ENCODE results near the gene FNIP2. TPM values are rescaled to one million over a fixed set of nuclear protein-coding genes. Genes with fewer than 3 reads are reported as not detected.

The FNIP2 gene
- 10 to 100 TPM; 11.7 to 13.3 TPM for total RNA-seq
- polyA plus RNA-seq: 5.1 TPM

- H3K27me3 Mint-ChIP-seq: no peaks in the 10 kb centered on the region
- peaks cover 0 to 6% (median 0%) of the 10 kb centered on the region in 3 donors for H3K36me3 Mint-ChIP-seq
- H3K4me1 Mint-ChIP-seq: peaks cover 26 to 49% (median 37%) of the 10 kb centered on the region in 3 donors
- peak within 1 kb of the TSS; percentile 96 to 98 (median 97) for H3K4me3 Mint-ChIP-seq
- H3K27ac Mint-ChIP-seq: peak within 1 kb of the TSS; percentile 81 to 98 (median 96)
- no peaks in the 10 kb centered on the region for H3K9me3 Mint-ChIP-seq
- no peaks in the 10 kb centered on the region for H3K9me3 ChIP-seq (ENCODE audit: low read length)
- peaks cover 14% of the 10 kb centered on the region for H3K4me1 ChIP-seq (ENCODE audit: insufficient read depth, low read length)
- H3K27me3 ChIP-seq (ENCODE audit: insufficient read depth, low read length, poor library complexity, severe bottlenecking): no peaks in the 10 kb centered on the region
- H3K36me3 ChIP-seq (ENCODE audit: insufficient read depth, low read length): no peaks in the 10 kb centered on the region
- DNase-seq: peak; percentile 64 to 82 (median 75)
- POLR2A ChIA-PET: no interaction called here
- peak within 1 kb of the TSS; percentile 59 for H3K27ac ChIP-seq (ENCODE audit: low read depth, low read length)
- CTCF ChIA-PET: interaction anchor here (1.7 kb wide), 1 partner anchor 45 kb away, joined by 4 read pairs; the partner anchor contains the start of gene PPID
- H3K4me3 ChIP-seq (ENCODE audit: low read length): peak within 1 kb of the TSS; percentile 67
Observed at GRCh38 chr4:158768555-158769174, at the start of gene FNIP2. TSS of gene FNIP2 (plus strand) at chr4:158769026. CDS start at chr4:158769213, 187 bp downstream.

- H3K9me3 Mint-ChIP-seq: no peaks in the 10 kb centered on the region
- CTCF ChIA-PET: no interaction called here
Observed at GRCh38 chr4:158721680-158722079, 47.1 kb upstream of the FNIP2 start.

GRCh38 chr4:158722291-158722916, 46.4 kb upstream of the FNIP2 start:
- ChIA-PET POLR2A (no interaction called here), CTCF (no interaction called here)
- H3K27ac ChIP-seq (ENCODE audit: low read depth, low read length): peak overlapping the region; percentile 91
- Mint-ChIP-seq H3K27me3 (peaks cover 3 to 13% of the 10 kb centered on the region in 2 donors), H3K36me3 (peaks cover 0 to 56% (median 15%) of the 10 kb centered on the region in 3 donors), H3K27ac (peak overlapping the region; percentile 95 to 100 (median 98)), H3K4me3 (peak overlapping the region; percentile 94 to 100 (median 97)), H3K9me3 (no peaks in the 10 kb centered on the region), H3K4me1 (peaks cover 38 to 47% (median 47%) of the 10 kb centered on the region in 3 donors)
- peak in 1 of 5 donors; percentile 15 for DNase-seq
- H3K36me3 ChIP-seq (ENCODE audit: insufficient read depth, low read length): peaks cover 5% of the 10 kb centered on the region
- H3K4me3 ChIP-seq (ENCODE audit: low read length): peak overlapping the region; percentile 95
- H3K4me1 ChIP-seq (ENCODE audit: insufficient read depth, low read length): peaks cover 16% of the 10 kb centered on the region
- no peaks in the 10 kb centered on the region for H3K27me3 ChIP-seq (ENCODE audit: insufficient read depth, low read length, poor library complexity, severe bottlenecking)
- H3K9me3 ChIP-seq (ENCODE audit: low read length): no peaks in the 10 kb centered on the region

More at GRCh38 chr4:158721680-158722079, 47.1 kb upstream of the FNIP2 start:
- POLR2A ChIA-PET: no interaction called here
- peaks cover 38 to 47% (median 47%) of the 10 kb centered on the region in 3 donors for H3K4me1 Mint-ChIP-seq
- peak overlapping the region; percentile 94 to 100 (median 97) for H3K4me3 Mint-ChIP-seq
- no peaks in the 10 kb centered on the region for H3K27me3 ChIP-seq (ENCODE audit: insufficient read depth, low read length, poor library complexity, severe bottlenecking)
- peak overlapping the region; percentile 76 to 100 (median 98) for H3K27ac Mint-ChIP-seq
- H3K27ac ChIP-seq (ENCODE audit: low read depth, low read length): peak overlapping the region; percentile 91
- H3K9me3 ChIP-seq (ENCODE audit: low read length): no peaks in the 10 kb centered on the region
- H3K36me3 ChIP-seq (ENCODE audit: insufficient read depth, low read length): peaks cover 9% of the 10 kb centered on the region
- H3K4me1 ChIP-seq (ENCODE audit: insufficient read depth, low read length): peaks cover 16% of the 10 kb centered on the region
- DNase-seq: no peak
- peaks cover 0 to 7% of the 10 kb centered on the region in 2 donors for H3K27me3 Mint-ChIP-seq
- peaks cover 0 to 63% (median 18%) of the 10 kb centered on the region in 3 donors for H3K36me3 Mint-ChIP-seq
- H3K4me3 ChIP-seq (ENCODE audit: low read length): no peak overlapping the region

- Mint-ChIP-seq H3K4me3 (peak within 1 kb of the TSS; percentile 94 to 100 (median 97)), H3K36me3 (peaks cover 0 to 49% (median 8%) of the 10 kb centered on the region in 3 donors), H3K4me1 (peaks cover 35 to 47% (median 47%) of the 10 kb centered on the region in 3 donors), H3K9me3 (no peaks in the 10 kb centered on the region), H3K27ac (peak within 1 kb of the TSS; percentile 95 to 100 (median 98)), H3K27me3 (peaks cover 3 to 19% of the 10 kb centered on the region in 2 donors)
- Histone ChIP-seq H3K4me3 (ENCODE audit: low read length) (peak within 1 kb of the TSS; percentile 95), H3K36me3 (ENCODE audit: insufficient read depth, low read length) (no peaks in the 10 kb centered on the region), H3K4me1 (ENCODE audit: insufficient read depth, low read length) (peaks cover 16% of the 10 kb centered on the region), H3K9me3 (ENCODE audit: low read length) (no peaks in the 10 kb centered on the region), H3K27ac (ENCODE audit: low read depth, low read length) (peak within 1 kb of the TSS; percentile 91), H3K27me3 (ENCODE audit: insufficient read depth, low read length, poor library complexity, severe bottlenecking) (peaks cover under 1% of the 10 kb centered on the region)
- ChIA-PET CTCF (interaction anchor here (0.8 to 1.8 kb wide), 2 partner anchors 46 to 128 kb away, joined by 3 to 4 read pairs; partner anchors contain the start of gene FNIP2), POLR2A (interaction anchor here (0.7 kb wide), 1 partner anchor 55 kb away, joined by 6 read pairs; no protein-coding TSS in a partner anchor)
- peak; percentile 71 to 84 (median 76) for DNase-seq
Observed at GRCh38 chr4:158722917-158723793, 45.7 kb upstream of the FNIP2 start, which contains the start of gene PPID. TSS of gene PPID (minus strand) at chr4:158723396. CDS start at chr4:158723288, 108 bp downstream.

DNA sequence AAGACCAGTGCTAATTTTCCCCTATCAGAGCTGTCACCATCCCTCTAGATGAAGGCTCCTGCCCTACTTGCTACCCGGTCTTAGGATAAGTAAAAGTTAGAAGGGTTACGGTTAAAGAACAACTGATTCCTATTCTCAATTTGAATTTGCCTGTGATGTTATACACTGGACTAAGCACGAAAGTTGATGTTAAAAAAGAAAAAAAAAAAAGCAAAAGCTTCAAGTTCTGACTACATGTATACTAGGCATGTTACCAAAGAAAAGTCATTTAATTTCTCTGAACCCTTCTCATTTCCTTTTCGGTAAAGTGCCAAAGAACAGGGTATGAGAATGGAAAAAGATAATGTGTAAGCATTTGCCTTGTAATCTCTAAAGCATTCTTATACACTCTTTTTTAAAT, 44.2 kb upstream of the FNIP2 start:
- Mint-ChIP-seq H3K27me3 (peaks cover 3 to 33% of the 10 kb centered on the region in 2 donors), H3K4me3 (peak overlapping the region; percentile 6 to 100 (median 94)), H3K9me3 (no peaks in the 10 kb centered on the region), H3K36me3 (peaks cover 0 to 34% (median 4%) of the 10 kb centered on the region in 3 donors), H3K4me1 (peaks cover 29 to 41% (median 41%) of the 10 kb centered on the region in 3 donors), H3K27ac (peak overlapping the region in 6 of 8 donors; percentile 26 to 100 (median 76))
- peaks cover 7% of the 10 kb centered on the region for H3K27me3 ChIP-seq (ENCODE audit: insufficient read depth, low read length, poor library complexity, severe bottlenecking)
- H3K36me3 ChIP-seq (ENCODE audit: insufficient read depth, low read length): no peaks in the 10 kb centered on the region
- DNase-seq: no peak
- peaks cover 16% of the 10 kb centered on the region for H3K4me1 ChIP-seq (ENCODE audit: insufficient read depth, low read length)
- H3K27ac ChIP-seq (ENCODE audit: low read depth, low read length): no peak overlapping the region
- H3K4me3 ChIP-seq (ENCODE audit: low read length): no peak overlapping the region
- CTCF ChIA-PET: interaction anchor here (1.1 to 1.8 kb wide), 2 partner anchors 14 to 45 kb away, joined by 3 to 4 read pairs; partner anchors contain the start of gene FNIP2
- POLR2A ChIA-PET: no interaction called here
- no peaks in the 10 kb centered on the region for H3K9me3 ChIP-seq (ENCODE audit: low read length)

GRCh38 chr4:158726633-158727032, 42.2 kb upstream of the FNIP2 start:
- H3K27me3 Mint-ChIP-seq: peaks cover 8 to 45% of the 10 kb centered on the region in 2 donors
- Histone ChIP-seq H3K4me1 (ENCODE audit: insufficient read depth, low read length) (peaks cover 10% of the 10 kb centered on the region), H3K4me3 (ENCODE audit: low read length) (no peak overlapping the region), H3K27ac (ENCODE audit: low read depth, low read length) (no peak overlapping the region), H3K27me3 (ENCODE audit: insufficient read depth, low read length, poor library complexity, severe bottlenecking) (peaks cover 7% of the 10 kb centered on the region), H3K9me3 (ENCODE audit: low read length) (no peaks in the 10 kb centered on the region), H3K36me3 (ENCODE audit: insufficient read depth, low read length) (no peaks in the 10 kb centered on the region)
- ChIA-PET POLR2A (no interaction called here), CTCF (interaction anchor here (1.4 kb wide), 1 partner anchor 477 kb away, joined by 4 read pairs; no protein-coding TSS in a partner anchor)
- H3K36me3 Mint-ChIP-seq: peaks cover 0 to 17% (median under 1%) of the 10 kb centered on the region in 3 donors
- H3K4me3 Mint-ChIP-seq: no peak overlapping the region
- no peaks in the 10 kb centered on the region for H3K9me3 Mint-ChIP-seq
- H3K27ac Mint-ChIP-seq: no peak overlapping the region
- DNase-seq: no peak
- H3K4me1 Mint-ChIP-seq: peaks cover 19 to 33% (median 31%) of the 10 kb centered on the region in 3 donors

DNA sequence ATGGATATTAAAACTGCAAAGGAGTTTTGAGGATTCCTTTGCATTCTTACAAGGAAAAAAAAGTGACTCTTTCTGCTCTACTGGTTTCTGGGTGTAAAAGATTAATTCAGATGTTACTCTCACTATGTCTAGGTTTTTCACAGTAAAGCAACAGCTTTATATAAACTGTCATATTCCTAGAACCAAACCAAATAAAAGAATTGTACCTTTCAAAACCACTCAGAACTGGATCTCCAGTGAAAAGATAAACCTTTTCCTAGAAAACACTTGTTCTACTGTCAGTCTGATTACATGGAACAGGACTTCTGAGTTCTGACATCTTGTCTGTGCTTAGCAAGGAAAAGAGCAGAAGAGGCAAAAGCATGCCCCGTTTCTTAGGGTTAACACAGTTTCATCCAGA, 40.6 kb upstream of the FNIP2 start:
- POLR2A ChIA-PET: no interaction called here
- CTCF ChIA-PET: no interaction called here
- no peaks in the 10 kb centered on the region for H3K36me3 ChIP-seq (ENCODE audit: insufficient read depth, low read length)
- no peak overlapping the region for H3K27ac ChIP-seq (ENCODE audit: low read depth, low read length)
- DNase-seq: no peak
- H3K4me3 ChIP-seq (ENCODE audit: low read length): no peak overlapping the region
- H3K27me3 ChIP-seq (ENCODE audit: insufficient read depth, low read length, poor library complexity, severe bottlenecking): peaks cover 7% of the 10 kb centered on the region
- no peaks in the 10 kb centered on the region for H3K9me3 Mint-ChIP-seq
- H3K4me3 Mint-ChIP-seq: no peak overlapping the region
- no peaks in the 10 kb centered on the region for H3K4me1 ChIP-seq (ENCODE audit: insufficient read depth, low read length)
- H3K27me3 Mint-ChIP-seq: peaks cover 13 to 56% of the 10 kb centered on the region in 2 donors
- no peak overlapping the region for H3K27ac Mint-ChIP-seq
- peaks cover 10 to 19% (median 18%) of the 10 kb centered on the region in 3 donors for H3K4me1 Mint-ChIP-seq
- no peaks in the 10 kb centered on the region for H3K9me3 ChIP-seq (ENCODE audit: low read length)
- H3K36me3 Mint-ChIP-seq: peaks cover 0 to 5% (median 0%) of the 10 kb centered on the region in 3 donors

Data from CD8-positive, alpha-beta memory T cell (primary cell).